BE2C (cell line): ENCODE measurements around the gene P2RY8.
"Not testable (repeated sequence)": the region's sequence is repeated elsewhere in the genome, so short reads cannot be mapped to it uniquely, and the experiment has no call there.

Source experiments
- DNase-seq: peaks from one replicate; pipeline ENCODE4 v3.0.0-alpha.2; 2020
- H3K27me3 ChIP-seq: fragments of 250-450 bp; sonication (Bioruptor Pico); 2 replicates; pipeline ENCODE4 v1.5.1; 2020; ENCODE audit warnings: mild to moderate bottlenecking
- H3K36me3 ChIP-seq: fragments of 250-450 bp; sonication (Bioruptor Pico); 2 replicates; pipeline ENCODE4 v1.5.1; 2020; ENCODE audit warnings: mild to moderate bottlenecking
- H3K4me1 ChIP-seq: fragments of 250-450 bp; sonication (Bioruptor Pico); 2 replicates; pipeline ENCODE4 v1.5.1; 2020
- H3K4me3 ChIP-seq: 2 replicates; pipeline ENCODE4 v1.5.1; 2011; ENCODE audit warnings: low read depth, low read length
- H3K9me3 ChIP-seq: fragments of 250-450 bp; sonication (Bioruptor Pico); 2 replicates; pipeline ENCODE4 v1.5.1; 2020
- TF ChIP-seq, protein P1 (sequence below): IDR thresholded peaks from 2 replicates; pipeline ENCODE4 v1.5.1; 2012; ENCODE audit warnings: mild to moderate bottlenecking, low read depth, low read length

Gene P2RY8

DNA sequence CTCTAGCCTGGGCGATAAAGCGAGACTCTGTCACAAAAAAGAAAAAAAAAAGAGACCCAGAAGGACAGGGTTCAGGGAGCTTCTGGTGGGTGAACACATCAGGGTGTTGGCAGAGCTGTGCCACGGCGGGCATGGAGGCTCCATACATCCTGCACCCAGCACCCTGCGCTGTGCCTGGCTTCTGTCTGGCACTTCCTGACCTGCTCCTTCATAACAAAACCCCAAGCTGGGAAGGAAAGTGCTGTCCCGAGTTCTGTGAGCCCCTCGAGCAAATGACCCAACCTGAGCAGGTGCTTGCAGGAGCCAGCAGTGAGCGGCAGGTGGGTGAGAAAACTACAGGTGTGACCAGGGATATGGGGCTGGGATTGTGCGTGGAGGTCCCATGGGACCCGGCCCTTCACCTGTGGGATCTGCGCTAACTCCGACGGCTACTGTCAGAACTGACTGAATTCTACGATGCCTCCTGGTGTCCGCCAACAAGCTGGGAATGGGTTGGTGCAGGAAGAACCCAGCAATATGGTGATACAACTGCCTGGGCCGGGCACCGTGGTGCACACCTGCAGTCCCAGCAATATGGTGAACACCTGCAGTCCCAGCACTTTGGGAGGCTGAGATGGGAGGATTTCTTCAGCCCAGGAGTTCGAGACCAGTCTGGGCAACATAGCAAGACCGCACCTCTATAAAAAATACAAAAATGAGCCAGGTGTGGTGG is 103.2 kb downstream of the P2RY8 start:
- H3K4me3 ChIP-seq, result no peak overlapping the region
- no peaks in the 10 kb centered on the region for H3K4me1 ChIP-seq
- H3K27me3 ChIP-seq, result no peaks in the 10 kb centered on the region
- H3K9me3 ChIP-seq, result no peaks in the 10 kb centered on the region
- no peak for DNase-seq
- H3K36me3 ChIP-seq, result no peaks in the 10 kb centered on the region
- TF ChIP-seq, protein P1, sequence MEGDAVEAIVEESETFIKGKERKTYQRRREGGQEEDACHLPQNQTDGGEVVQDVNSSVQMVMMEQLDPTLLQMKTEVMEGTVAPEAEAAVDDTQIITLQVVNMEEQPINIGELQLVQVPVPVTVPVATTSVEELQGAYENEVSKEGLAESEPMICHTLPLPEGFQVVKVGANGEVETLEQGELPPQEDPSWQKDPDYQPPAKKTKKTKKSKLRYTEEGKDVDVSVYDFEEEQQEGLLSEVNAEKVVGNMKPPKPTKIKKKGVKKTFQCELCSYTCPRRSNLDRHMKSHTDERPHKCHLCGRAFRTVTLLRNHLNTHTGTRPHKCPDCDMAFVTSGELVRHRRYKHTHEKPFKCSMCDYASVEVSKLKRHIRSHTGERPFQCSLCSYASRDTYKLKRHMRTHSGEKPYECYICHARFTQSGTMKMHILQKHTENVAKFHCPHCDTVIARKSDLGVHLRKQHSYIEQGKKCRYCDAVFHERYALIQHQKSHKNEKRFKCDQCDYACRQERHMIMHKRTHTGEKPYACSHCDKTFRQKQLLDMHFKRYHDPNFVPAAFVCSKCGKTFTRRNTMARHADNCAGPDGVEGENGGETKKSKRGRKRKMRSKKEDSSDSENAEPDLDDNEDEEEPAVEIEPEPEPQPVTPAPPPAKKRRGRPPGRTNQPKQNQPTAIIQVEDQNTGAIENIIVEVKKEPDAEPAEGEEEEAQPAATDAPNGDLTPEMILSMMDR, result no peak

DNA sequence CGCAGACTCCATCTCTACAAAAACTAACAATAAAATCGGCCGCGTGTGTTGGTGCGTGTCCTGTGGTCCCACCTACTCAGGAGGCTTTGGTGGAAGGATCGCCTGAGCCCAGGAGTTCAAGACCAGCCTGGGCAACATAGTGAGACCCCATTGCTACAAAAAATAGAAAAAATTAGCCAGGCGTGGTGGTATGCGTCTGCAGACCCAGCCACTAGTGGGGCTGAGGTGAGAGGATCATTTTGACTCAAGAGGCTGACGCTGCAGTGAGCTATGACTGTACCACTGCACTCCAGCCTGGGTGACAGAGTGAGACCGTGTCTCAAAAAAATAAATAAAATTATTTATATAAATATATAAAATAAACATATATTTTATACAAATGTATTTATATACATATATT is 106.5 kb downstream of the P2RY8 start:
- no peaks in the 10 kb centered on the region for H3K36me3 ChIP-seq
- no peaks in the 10 kb centered on the region for H3K27me3 ChIP-seq
- no peaks in the 10 kb centered on the region for H3K4me1 ChIP-seq
- H3K9me3 ChIP-seq, result no peaks in the 10 kb centered on the region
- H3K4me3 ChIP-seq, result no peak overlapping the region
- TF ChIP-seq, protein P1, result no peak
- DNase-seq, result no peak

DNA sequence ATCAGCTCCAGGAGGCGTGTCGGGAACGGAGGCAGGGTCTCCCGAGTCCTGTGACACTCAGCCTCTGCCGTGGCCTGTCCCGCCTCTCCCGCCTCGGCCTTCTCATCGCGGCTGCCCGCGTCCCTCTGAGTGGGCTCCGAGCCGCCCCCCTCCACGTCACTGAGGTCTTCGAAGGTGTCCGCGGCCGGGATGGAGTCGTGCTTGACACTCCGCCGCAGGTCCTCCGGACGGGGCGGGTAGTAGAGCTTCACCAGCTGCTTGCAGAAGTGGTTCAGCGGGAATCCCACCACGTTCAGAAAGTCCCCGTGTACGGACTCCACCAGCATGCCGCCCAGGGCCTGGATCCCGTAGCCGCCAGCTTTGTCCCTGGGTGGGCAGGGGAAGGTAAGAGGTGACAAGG is 109.2 kb downstream of the P2RY8 start:
- Histone ChIP-seq H3K27me3 (no peaks in the 10 kb centered on the region), H3K4me1 (no peaks in the 10 kb centered on the region), H3K4me3 (no peak overlapping the region), H3K36me3 (no peaks in the 10 kb centered on the region), H3K9me3 (no peaks in the 10 kb centered on the region)
- TF ChIP-seq, protein P1, result no peak
- no peak for DNase-seq

DNA sequence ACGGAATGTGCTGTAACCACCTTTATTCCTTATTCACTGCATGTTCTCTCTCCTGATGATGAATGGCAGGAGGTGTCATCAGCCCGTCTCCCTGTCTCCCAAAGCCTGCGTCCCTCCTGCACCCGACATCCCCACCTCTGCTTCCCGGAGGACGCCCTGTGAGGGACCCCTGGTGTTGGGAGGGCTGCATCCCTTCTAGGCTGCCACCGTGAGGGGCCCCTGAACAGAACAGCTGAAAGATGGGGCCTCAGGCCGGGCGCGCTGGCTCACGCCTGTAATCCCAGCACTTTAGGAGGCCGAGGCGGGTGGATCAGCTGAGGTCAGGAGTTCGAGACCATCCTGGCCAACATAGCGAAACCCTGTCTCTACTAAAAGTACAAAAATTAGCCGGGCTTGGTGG is 110.7 kb downstream of the P2RY8 start:
- not testable (repeated sequence) for DNase-seq, H3K36me3 ChIP-seq, H3K9me3 ChIP-seq, H3K27me3 ChIP-seq, H3K4me3 ChIP-seq, H3K4me1 ChIP-seq

DNA sequence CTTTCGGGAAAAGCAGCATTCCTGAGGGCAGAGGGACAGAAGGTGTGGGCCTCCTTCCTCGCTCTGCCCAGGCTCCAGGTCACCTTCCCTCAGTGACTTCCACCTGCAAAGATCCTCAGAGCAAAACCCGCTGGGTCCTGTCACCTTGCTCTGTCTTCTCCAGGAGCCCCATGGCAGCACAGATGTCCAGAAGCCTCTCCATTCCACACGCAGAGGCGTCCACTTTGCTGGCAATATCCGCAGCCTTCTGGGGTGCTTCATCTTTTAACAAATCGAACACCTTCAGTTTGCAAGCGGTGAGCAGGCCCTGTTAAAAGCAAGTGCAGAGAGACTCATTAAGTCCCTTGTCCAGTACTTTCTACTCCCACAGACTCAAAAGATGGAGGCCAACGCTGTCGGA is 111.6 kb downstream of the P2RY8 start:
- TF ChIP-seq, protein P1, result no peak
- Histone ChIP-seq H3K36me3 (no peaks in the 10 kb centered on the region), H3K4me3 (no peak overlapping the region), H3K4me1 (no peaks in the 10 kb centered on the region), H3K9me3 (no peaks in the 10 kb centered on the region), H3K27me3 (no peaks in the 10 kb centered on the region)
- no peak for DNase-seq

DNA sequence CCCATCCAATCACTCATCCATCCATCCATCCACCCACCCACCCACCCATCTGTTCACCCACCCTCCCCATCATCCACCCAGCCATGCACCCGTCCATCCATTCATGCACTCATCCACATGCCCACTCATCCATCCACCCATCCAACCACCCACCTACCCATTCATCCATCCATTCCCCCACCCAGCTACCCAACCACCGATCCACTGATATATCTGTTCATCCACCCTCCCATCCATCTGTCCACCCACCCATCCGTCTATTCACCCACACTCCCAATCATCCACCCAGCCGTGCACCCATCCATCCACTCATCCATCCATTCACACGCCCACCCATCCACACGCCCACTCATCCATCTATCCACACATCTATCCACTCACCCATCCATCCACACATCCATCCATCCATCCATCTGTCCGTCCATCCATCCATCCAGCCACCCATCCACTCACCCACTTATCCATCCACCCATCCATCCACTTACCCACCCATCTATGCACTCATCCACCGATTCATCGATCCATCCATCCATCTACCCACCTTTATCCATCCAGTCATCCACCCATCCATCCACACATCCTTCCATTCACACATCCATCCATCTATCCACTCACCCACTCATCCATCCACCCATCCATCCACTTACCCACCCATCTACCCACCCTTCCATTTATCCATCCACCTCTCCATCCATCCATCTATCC is 112.7 kb downstream of the P2RY8 start:
- Histone ChIP-seq H3K4me3 (no peak overlapping the region), H3K4me1 (no peaks in the 10 kb centered on the region), H3K9me3 (no peaks in the 10 kb centered on the region), H3K27me3 (no peaks in the 10 kb centered on the region), H3K36me3 (no peaks in the 10 kb centered on the region)
- no peak for DNase-seq
- TF ChIP-seq, protein P1, result no peak
